Measurements from ENCODE around the gene RABAC1.

DNA sequence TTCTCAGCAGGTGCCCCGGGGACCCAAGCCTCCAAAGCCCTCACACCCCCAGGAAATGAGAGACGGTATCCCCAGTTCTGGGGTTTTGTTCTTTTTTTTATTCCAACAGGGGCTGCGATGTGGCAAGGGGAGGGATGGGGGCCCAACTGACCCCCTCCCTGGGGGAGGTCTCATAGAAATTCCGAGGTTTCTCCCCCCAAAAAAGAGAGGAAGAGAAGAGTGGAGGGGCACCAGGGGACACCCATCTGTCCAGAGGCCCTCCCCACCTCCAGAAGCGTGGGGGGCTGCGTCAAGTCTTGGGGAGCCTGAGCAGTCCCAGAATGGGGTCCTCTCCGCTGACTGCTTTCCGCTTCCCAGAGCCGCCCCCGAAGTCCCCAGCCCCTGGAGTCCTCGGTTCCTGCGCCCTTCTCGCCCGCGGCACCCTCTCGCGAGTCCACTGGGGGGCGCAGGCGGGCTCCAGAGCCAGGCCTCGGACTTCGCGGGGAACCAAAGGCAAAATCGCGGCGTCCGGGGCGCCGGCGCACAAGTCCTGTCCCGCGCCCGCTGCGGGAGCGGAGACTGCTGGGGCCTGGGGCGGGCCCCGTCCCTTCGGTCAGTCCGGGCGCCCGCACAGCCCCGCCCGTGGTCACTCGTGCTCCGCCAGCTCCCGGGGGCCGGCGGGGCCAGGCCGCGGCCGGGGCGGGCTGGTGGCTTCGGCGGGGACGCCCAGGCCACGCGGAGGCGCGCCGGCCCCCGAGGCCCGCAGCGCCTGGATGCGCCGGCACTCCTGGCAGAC, 39.3 kb upstream of the RABAC1 start:
- TF ChIP-seq EZH2 (IDR thresholded peaks at IDR 0.05; ENCODE audit: low read depth, low read length, severe bottlenecking) = no peak
- TF ChIP-seq, protein P1, sequence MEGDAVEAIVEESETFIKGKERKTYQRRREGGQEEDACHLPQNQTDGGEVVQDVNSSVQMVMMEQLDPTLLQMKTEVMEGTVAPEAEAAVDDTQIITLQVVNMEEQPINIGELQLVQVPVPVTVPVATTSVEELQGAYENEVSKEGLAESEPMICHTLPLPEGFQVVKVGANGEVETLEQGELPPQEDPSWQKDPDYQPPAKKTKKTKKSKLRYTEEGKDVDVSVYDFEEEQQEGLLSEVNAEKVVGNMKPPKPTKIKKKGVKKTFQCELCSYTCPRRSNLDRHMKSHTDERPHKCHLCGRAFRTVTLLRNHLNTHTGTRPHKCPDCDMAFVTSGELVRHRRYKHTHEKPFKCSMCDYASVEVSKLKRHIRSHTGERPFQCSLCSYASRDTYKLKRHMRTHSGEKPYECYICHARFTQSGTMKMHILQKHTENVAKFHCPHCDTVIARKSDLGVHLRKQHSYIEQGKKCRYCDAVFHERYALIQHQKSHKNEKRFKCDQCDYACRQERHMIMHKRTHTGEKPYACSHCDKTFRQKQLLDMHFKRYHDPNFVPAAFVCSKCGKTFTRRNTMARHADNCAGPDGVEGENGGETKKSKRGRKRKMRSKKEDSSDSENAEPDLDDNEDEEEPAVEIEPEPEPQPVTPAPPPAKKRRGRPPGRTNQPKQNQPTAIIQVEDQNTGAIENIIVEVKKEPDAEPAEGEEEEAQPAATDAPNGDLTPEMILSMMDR (IDR thresholded peaks at IDR 0.05; ENCODE audit: control extremely low read depth in 1 of 3, insufficient read depth in 1 of 3, low read depth in 1 of 3, low read length in 3 of 3) = peak; percentile 79 to 88 (median 82)
- no peak; a peak in 1 of 3 replicates for TF ChIP-seq POLR2A (IDR thresholded peaks at IDR 0.05; ENCODE audit: control extremely low read depth in 1 of 2, low read depth in 2 of 2, low read length in 2 of 2)
- TF ChIP-seq POLR2AphosphoS5 (IDR thresholded peaks at IDR 0.05; ENCODE audit: low read depth, low read length) = peak; percentile 38; the same call in 1 of the 2 replicates
- TF ChIP-seq EP300 (IDR thresholded peaks at IDR 0.05; ENCODE audit: borderline replicate concordance in 1 of 2, low read depth in 2 of 2, low read length in 2 of 2) = no peak
- TF ChIP-seq PHF8 (conservative IDR thresholded peaks at IDR 0.05; ENCODE audit: low read depth, low read length) = no peak
- TF ChIP-seq CEBPB (IDR thresholded peaks at IDR 0.05; ENCODE audit: low read depth, low read length) = no peak
- TF ChIP-seq RAD21 (IDR thresholded peaks at IDR 0.05 in 1 of 2, conservative IDR thresholded peaks at IDR 0.05 in 1 of 2; ENCODE audit: low read depth in 2 of 2, low read length in 2 of 2) = peak; percentile 51 to 74
- no peak for TF ChIP-seq SP1 (IDR thresholded peaks at IDR 0.05; ENCODE audit: low read depth, low read length)
- TF ChIP-seq RFX5 (IDR thresholded peaks at IDR 0.05; ENCODE audit: borderline replicate concordance, low read depth, low read length) = no peak
- TF ChIP-seq CBX5 (IDR thresholded peaks at IDR 0.05; ENCODE audit: low read depth, low read length) = no peak
- no peak; the same call in 1 of the 2 replicates for TF ChIP-seq SUZ12 (IDR thresholded peaks at IDR 0.05; ENCODE audit: low read length)

All from H1 (cell line).